ENCODE results near the gene GREM1.
A peak's percentile ranks its signal among the peaks of the same experiment; 100 is the strongest.

Gene GREM1

GRCh38 chr15:32767236-32767635 is 49.4 kb downstream of the GREM1 start:
- Histone ChIP-seq H3K4me1 (ENCODE audit: control insufficient read depth, insufficient read depth, low read length) (peaks cover 5% of the 10 kb centered on the region), H3K4me3 (ENCODE audit: low read length) (no peak overlapping the region), H3K9me3 (replicated peaks; ENCODE audit: low read length) (no peaks in the 10 kb centered on the region), H3K4me2 (ENCODE audit: low read length) (no peak overlapping the region), H3K36me3 (ENCODE audit: insufficient read depth, low read length) (no peaks in the 10 kb centered on the region), H3K9ac (ENCODE audit: low read depth, low read length) (no peak overlapping the region), H3K27me3 (ENCODE audit: control insufficient read depth, insufficient read depth, low read length) (no peaks in the 10 kb centered on the region)

DNA sequence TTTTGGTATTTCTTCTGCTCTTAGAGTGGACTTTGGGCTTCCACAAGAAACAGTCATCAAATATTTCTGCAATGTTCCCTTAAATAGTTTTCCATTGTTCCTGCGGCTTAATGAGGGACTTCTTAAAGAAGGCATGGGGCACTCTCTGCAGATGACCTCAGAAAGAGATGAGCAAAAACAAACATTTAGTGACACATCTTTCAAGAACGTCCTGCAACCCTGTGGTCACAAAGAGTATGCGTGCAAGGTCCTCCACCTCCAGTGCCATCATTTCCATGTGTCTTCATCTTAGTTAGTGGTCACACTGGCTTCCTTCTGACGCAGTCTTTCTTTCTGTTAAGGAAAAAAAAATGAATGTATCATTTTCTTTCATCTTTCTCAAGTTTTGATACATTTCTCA is 56.2 kb downstream of the GREM1 start:
- no peaks in the 10 kb centered on the region for H3K9me3 ChIP-seq (replicated peaks; ENCODE audit: low read length)
- peak overlapping the region; percentile 18 for H3K4me2 ChIP-seq (ENCODE audit: low read length)
- H3K36me3 ChIP-seq (ENCODE audit: insufficient read depth, low read length): peaks cover 2% of the 10 kb centered on the region
- no peaks in the 10 kb centered on the region for H3K27me3 ChIP-seq (ENCODE audit: control insufficient read depth, insufficient read depth, low read length)
- peaks cover 38% of the 10 kb centered on the region for H3K4me1 ChIP-seq (ENCODE audit: control insufficient read depth, insufficient read depth, low read length)
- peak overlapping the region; percentile 73 for H3K9ac ChIP-seq (ENCODE audit: low read depth, low read length)
- no peak overlapping the region for H3K4me3 ChIP-seq (ENCODE audit: low read length)

GRCh38 chr15:32775103-32775502 is 57.3 kb downstream of the GREM1 start:
- Histone ChIP-seq H3K9me3 (replicated peaks; ENCODE audit: low read length) (no peaks in the 10 kb centered on the region), H3K4me1 (ENCODE audit: control insufficient read depth, insufficient read depth, low read length) (peaks cover 38% of the 10 kb centered on the region), H3K36me3 (ENCODE audit: insufficient read depth, low read length) (peaks cover 2% of the 10 kb centered on the region), H3K4me2 (ENCODE audit: low read length) (peak overlapping the region; percentile 4), H3K9ac (ENCODE audit: low read depth, low read length) (peak overlapping the region; percentile 73), H3K4me3 (ENCODE audit: low read length) (no peak overlapping the region), H3K27me3 (ENCODE audit: control insufficient read depth, insufficient read depth, low read length) (no peaks in the 10 kb centered on the region)

- no peaks in the 10 kb centered on the region for H3K36me3 ChIP-seq (ENCODE audit: insufficient read depth, low read length)
- H3K9ac ChIP-seq (ENCODE audit: low read depth, low read length): no peak overlapping the region
- peaks cover 23% of the 10 kb centered on the region for H3K4me1 ChIP-seq (ENCODE audit: control insufficient read depth, insufficient read depth, low read length)
- H3K4me2 ChIP-seq (ENCODE audit: low read length): no peak overlapping the region
- no peak overlapping the region for H3K4me3 ChIP-seq (ENCODE audit: low read length)
- H3K9me3 ChIP-seq (replicated peaks; ENCODE audit: low read length): no peaks in the 10 kb centered on the region
- H3K27me3 ChIP-seq (ENCODE audit: control insufficient read depth, insufficient read depth, low read length): no peaks in the 10 kb centered on the region
Observed at GRCh38 chr15:32778391-32779176, 60.8 kb downstream of the GREM1 start.

DNA sequence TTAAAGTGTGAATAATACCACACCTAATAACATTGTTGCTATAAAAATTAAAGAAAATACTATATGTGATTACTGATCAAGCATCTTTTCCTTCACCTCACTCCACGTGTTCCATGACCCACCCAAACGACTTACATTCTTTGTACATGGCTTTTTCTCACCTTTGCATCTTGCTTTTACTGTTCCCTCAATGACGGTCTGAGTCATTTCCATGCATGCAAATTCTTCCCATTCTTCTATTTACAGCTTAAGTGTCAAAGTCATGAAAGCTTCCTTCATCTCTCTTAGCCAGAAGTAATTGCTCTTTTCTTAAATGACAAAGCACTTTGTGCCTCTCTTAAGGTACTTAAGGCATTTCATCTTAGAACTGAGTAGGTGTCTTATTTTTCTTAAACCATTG is 64.0 kb downstream of the GREM1 start:
- no peak overlapping the region for H3K4me2 ChIP-seq (ENCODE audit: low read length)
- H3K36me3 ChIP-seq (ENCODE audit: insufficient read depth, low read length): no peaks in the 10 kb centered on the region
- H3K9me3 ChIP-seq (replicated peaks; ENCODE audit: low read length): no peaks in the 10 kb centered on the region
- H3K27me3 ChIP-seq (ENCODE audit: control insufficient read depth, insufficient read depth, low read length): no peaks in the 10 kb centered on the region
- peaks cover 10% of the 10 kb centered on the region for H3K4me1 ChIP-seq (ENCODE audit: control insufficient read depth, insufficient read depth, low read length)
- no peak overlapping the region for H3K4me3 ChIP-seq (ENCODE audit: low read length)
- no peak overlapping the region for H3K9ac ChIP-seq (ENCODE audit: low read depth, low read length)

- H3K36me3 ChIP-seq (ENCODE audit: insufficient read depth, low read length): no peaks in the 10 kb centered on the region
Observed at GRCh38 chr15:32784581-32784980, 66.8 kb downstream of the GREM1 start.

DNA sequence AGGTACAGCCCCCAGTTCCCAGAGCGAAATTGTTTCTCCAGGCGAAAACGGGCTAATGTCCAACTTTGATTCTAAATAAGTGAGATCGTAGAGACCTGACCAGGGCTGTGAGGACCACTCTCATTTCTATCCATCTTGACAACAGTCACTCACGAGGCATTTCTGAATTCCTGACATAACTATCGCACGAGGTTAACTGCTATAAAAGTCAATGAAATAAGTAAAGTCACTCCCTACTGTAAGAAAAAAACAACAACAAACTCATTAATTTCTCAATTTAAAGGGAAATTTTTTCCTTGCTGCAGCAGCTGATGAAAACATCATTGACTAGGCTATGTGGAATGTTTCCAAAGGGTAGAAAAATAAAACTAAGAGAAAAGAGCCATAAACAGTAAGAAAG is 69.1 kb downstream of the GREM1 start:
- H3K4me1 ChIP-seq (ENCODE audit: control insufficient read depth, insufficient read depth, low read length): peaks cover 24% of the 10 kb centered on the region
- no peaks in the 10 kb centered on the region for H3K27me3 ChIP-seq (ENCODE audit: control insufficient read depth, insufficient read depth, low read length)
- H3K4me2 ChIP-seq (ENCODE audit: low read length): no peak overlapping the region
- H3K9ac ChIP-seq (ENCODE audit: low read depth, low read length): no peak overlapping the region
- no peaks in the 10 kb centered on the region for H3K9me3 ChIP-seq (replicated peaks; ENCODE audit: low read length)
- no peaks in the 10 kb centered on the region for H3K36me3 ChIP-seq (ENCODE audit: insufficient read depth, low read length)
- no peak overlapping the region for H3K4me3 ChIP-seq (ENCODE audit: low read length)

More at GRCh38 chr15:32784581-32784980, 66.8 kb downstream of the GREM1 start:
- H3K27me3 ChIP-seq (ENCODE audit: control insufficient read depth, insufficient read depth, low read length): no peaks in the 10 kb centered on the region
- H3K4me2 ChIP-seq (ENCODE audit: low read length): no peak overlapping the region
- no peak overlapping the region for H3K9ac ChIP-seq (ENCODE audit: low read depth, low read length)
- no peaks in the 10 kb centered on the region for H3K9me3 ChIP-seq (replicated peaks; ENCODE audit: low read length)
- H3K4me1 ChIP-seq (ENCODE audit: control insufficient read depth, insufficient read depth, low read length): peaks cover 15% of the 10 kb centered on the region
- H3K4me3 ChIP-seq (ENCODE audit: low read length): no peak overlapping the region

- H3K9ac ChIP-seq (ENCODE audit: low read depth, low read length): no peak overlapping the region
- H3K4me2 ChIP-seq (ENCODE audit: low read length): no peak overlapping the region
- peaks cover 24% of the 10 kb centered on the region for H3K4me1 ChIP-seq (ENCODE audit: control insufficient read depth, insufficient read depth, low read length)
- no peaks in the 10 kb centered on the region for H3K27me3 ChIP-seq (ENCODE audit: control insufficient read depth, insufficient read depth, low read length)
- no peak overlapping the region for H3K4me3 ChIP-seq (ENCODE audit: low read length)
- H3K9me3 ChIP-seq (replicated peaks; ENCODE audit: low read length): no peaks in the 10 kb centered on the region
- H3K36me3 ChIP-seq (ENCODE audit: insufficient read depth, low read length): no peaks in the 10 kb centered on the region
Observed at GRCh38 chr15:32787949-32788348, 70.1 kb downstream of the GREM1 start.

DNA sequence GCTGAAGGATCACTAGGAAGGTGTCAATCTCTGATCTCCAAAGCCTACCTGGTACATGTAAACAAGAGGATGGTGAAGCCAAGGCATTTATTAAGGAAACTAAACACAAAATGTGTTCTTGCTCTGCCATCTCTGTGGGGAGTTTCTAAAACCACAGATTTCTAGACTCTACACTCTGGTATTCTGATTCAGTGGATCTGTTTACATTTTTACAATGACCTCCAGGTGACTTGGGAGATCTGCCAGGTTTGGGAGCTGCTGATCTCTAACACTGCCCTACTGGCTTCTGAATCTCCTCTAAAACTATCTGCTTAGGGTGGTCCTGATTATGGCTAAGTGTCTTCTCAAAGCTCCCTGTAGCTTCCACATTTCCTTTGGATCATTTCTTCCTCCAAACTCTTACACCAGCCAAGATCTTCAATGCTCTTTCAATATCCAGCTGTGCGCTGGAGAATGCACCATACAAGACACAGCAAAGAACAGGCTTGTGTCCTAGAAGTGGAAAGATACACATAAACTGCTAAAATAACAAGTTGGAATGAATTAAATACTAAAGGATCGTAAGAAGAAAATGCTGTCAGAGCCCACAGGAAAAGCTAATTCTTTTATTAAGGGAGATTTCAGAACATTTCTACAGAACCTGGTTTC is 72.7 kb downstream of the GREM1 start:
- H3K4me1 ChIP-seq (ENCODE audit: control insufficient read depth, insufficient read depth, low read length): peaks cover 15% of the 10 kb centered on the region
- H3K4me2 ChIP-seq (ENCODE audit: low read length): peak overlapping the region; percentile 9
- H3K9ac ChIP-seq (ENCODE audit: low read depth, low read length): no peak overlapping the region
- H3K27me3 ChIP-seq (ENCODE audit: control insufficient read depth, insufficient read depth, low read length): no peaks in the 10 kb centered on the region
- no peaks in the 10 kb centered on the region for H3K9me3 ChIP-seq (replicated peaks; ENCODE audit: low read length)
- H3K4me3 ChIP-seq (ENCODE audit: low read length): no peak overlapping the region
- no peaks in the 10 kb centered on the region for H3K36me3 ChIP-seq (ENCODE audit: insufficient read depth, low read length)

DNA sequence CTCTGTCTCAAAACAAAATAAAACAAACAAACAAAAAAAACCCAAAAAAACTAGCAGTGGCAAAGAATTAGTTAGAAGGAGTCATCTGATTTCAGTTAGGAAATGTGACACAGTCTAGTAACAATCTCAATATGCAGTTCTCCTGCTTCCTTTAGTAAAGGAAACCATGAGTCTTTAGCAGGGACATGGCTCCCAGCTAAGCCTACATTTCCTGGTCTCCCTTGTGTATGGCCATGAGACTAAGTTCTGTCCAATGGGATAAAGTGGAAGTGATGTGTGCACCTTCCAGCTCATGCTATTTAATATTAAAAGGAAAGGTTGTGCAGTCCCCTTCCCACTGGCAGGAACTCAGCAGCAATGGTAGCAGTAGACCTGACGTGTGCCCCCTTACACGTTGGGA is 74.6 kb downstream of the GREM1 start:
- no peaks in the 10 kb centered on the region for H3K9me3 ChIP-seq (replicated peaks; ENCODE audit: low read length)
- no peak overlapping the region for H3K9ac ChIP-seq (ENCODE audit: low read depth, low read length)
- H3K27me3 ChIP-seq (ENCODE audit: control insufficient read depth, insufficient read depth, low read length): no peaks in the 10 kb centered on the region
- H3K4me1 ChIP-seq (ENCODE audit: control insufficient read depth, insufficient read depth, low read length): peaks cover 10% of the 10 kb centered on the region
- H3K36me3 ChIP-seq (ENCODE audit: insufficient read depth, low read length): no peaks in the 10 kb centered on the region
- H3K4me3 ChIP-seq (ENCODE audit: low read length): no peak overlapping the region
- H3K4me2 ChIP-seq (ENCODE audit: low read length): no peak overlapping the region
